Esophagus squamous epithelium (tissue), 5 donors: ENCODE results near the gene GMIP. TPM values are rescaled to one million over a fixed set of nuclear protein-coding genes. Genes with fewer than 3 reads are reported as not detected.

Experiments used
- DNase-seq: peaks from one replicate; lab custom pipeline; 2025; lab: John Stamatoyannopoulos, UW
- H3K27ac ChIP-seq, 4 donors: fragments of 200-600 bp; sonication (generic); one replicate each; pipeline ENCODE4 v1.5.1; 2016 to 2019; ENCODE audit warnings: mild to moderate bottlenecking in 1 of 4
- H3K27me3 ChIP-seq, 4 donors: fragments of 200-600 bp; sonication (generic); 1 replicate in 3 of 4; 2 replicates in 1 of 4; pipeline versions ENCODE4 v1.5.1 to v1.6.0; 2017 to 2021; ENCODE audit warnings: antibody characterized with exemption in 1 of 4
- H3K36me3 ChIP-seq, 3 donors: fragments of 200-600 bp; sonication (generic); one replicate each; pipeline ENCODE4 v1.5.1; 2016 to 2019
- H3K4me1 ChIP-seq, 3 donors: fragments of 200-600 bp; sonication (generic); one replicate each; pipeline ENCODE4 v1.5.1; 2017 to 2019
- H3K4me3 ChIP-seq, 4 donors: fragments of 200-600 bp; sonication (generic); 1 replicate in 3 of 4; 2 replicates in 1 of 4; pipeline ENCODE4 v1.5.1; 2016 to 2019; ENCODE audit warnings: mild to moderate bottlenecking in 2 of 4, moderate library complexity in 1 of 4
- H3K9me3 ChIP-seq, 3 donors: fragments of 200-600 bp; sonication (generic); one replicate each; pipeline ENCODE4 v1.5.1; 2016 to 2019
- POLR2A ChIP-seq, 4 donors: fragments of 450-650 bp; IDR thresholded peaks; one replicate each; pipeline ENCODE4 v1.6.1; 2017; ENCODE audit warnings: antibody characterized with exemption in 4 of 4, mild to moderate bottlenecking in 4 of 4, moderate library complexity in 3 of 4
- WGBS, 2 donors: methylation state at CpG; one replicate each; pipeline ENCODE4 v1.1.5; 2018; 5-methylcytosine and 5-hydroxymethylcytosine counted together
- intact Hi-C: fragments of 100-400 bp; cut with DNase I; formaldehyde crosslinking; loops from one replicate; pipeline ENCODE4 v1.15.0; 2022
- total RNA-seq, 4 donors: library from RNA; depleted of rRNA; stranded (reverse); fragments of >200 nt; gene quantifications; one replicate each; pipeline ENCODE4 v1.1.0, GENCODE V29; 2016
- TF ChIP-seq, protein P1 (sequence below), 6 experiments: fragments of 450-650 bp in 4 of 6; fragments of 200-600 bp in 2 of 6; sonication (generic) in 2 of 6; IDR thresholded peaks; one replicate each; pipeline ENCODE4 v1.5.1; 2016 to 2019; ENCODE audit warnings: antibody characterized with exemption in 6 of 6, mild to moderate bottlenecking in 4 of 6, moderate library complexity in 4 of 6
- donor health status: DM: yes; HTN: yes; CAD: no.

The GMIP gene
- total RNA-seq, 4 donors from 2014 or later: 7.0 to 22.8 (median 10.0) TPM

DNA sequence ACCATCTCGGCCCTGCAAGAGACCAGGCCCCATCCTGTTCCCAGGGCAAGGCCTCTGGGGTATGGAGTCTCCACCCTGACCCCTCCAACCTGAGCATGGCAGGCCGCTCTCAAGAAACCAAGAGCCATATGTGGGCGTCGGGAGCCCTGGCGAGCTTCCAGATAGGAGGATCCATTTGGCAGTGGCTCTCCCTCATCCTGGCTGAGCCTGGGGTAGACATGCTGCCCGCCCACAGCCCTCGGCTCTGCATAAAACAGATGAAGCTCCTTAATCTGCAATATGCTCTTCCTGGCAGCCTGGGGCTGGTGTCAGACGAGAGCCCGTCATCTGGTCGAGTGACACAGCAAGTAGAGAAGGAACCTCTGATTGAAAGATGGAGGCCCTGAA, 13.9 kb upstream of the GMIP start:
- no peak for DNase-seq
- no peak for TF ChIP-seq POLR2A (IDR thresholded peaks at IDR 0.05)
- TF ChIP-seq, protein P1, sequence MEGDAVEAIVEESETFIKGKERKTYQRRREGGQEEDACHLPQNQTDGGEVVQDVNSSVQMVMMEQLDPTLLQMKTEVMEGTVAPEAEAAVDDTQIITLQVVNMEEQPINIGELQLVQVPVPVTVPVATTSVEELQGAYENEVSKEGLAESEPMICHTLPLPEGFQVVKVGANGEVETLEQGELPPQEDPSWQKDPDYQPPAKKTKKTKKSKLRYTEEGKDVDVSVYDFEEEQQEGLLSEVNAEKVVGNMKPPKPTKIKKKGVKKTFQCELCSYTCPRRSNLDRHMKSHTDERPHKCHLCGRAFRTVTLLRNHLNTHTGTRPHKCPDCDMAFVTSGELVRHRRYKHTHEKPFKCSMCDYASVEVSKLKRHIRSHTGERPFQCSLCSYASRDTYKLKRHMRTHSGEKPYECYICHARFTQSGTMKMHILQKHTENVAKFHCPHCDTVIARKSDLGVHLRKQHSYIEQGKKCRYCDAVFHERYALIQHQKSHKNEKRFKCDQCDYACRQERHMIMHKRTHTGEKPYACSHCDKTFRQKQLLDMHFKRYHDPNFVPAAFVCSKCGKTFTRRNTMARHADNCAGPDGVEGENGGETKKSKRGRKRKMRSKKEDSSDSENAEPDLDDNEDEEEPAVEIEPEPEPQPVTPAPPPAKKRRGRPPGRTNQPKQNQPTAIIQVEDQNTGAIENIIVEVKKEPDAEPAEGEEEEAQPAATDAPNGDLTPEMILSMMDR (IDR thresholded peaks at IDR 0.05): no peak
- no peaks in the 10 kb centered on the region for H3K9me3 ChIP-seq
- H3K4me1 ChIP-seq: peaks cover 8 to 38% (median 25%) of the 10 kb centered on the region in 3 donors
- H3K4me3 ChIP-seq: no peak overlapping the region
- WGBS, 2 donors: 20 to 100% methylated on average over 2 to 3 of the region's 10 CpGs
- no peak overlapping the region for H3K27ac ChIP-seq
- no peaks in the 10 kb centered on the region for H3K27me3 ChIP-seq
- intact Hi-C loops: no loop called here
- H3K36me3 ChIP-seq: peaks cover 54 to 87% (median 71%) of the 10 kb centered on the region in 3 donors

DNA sequence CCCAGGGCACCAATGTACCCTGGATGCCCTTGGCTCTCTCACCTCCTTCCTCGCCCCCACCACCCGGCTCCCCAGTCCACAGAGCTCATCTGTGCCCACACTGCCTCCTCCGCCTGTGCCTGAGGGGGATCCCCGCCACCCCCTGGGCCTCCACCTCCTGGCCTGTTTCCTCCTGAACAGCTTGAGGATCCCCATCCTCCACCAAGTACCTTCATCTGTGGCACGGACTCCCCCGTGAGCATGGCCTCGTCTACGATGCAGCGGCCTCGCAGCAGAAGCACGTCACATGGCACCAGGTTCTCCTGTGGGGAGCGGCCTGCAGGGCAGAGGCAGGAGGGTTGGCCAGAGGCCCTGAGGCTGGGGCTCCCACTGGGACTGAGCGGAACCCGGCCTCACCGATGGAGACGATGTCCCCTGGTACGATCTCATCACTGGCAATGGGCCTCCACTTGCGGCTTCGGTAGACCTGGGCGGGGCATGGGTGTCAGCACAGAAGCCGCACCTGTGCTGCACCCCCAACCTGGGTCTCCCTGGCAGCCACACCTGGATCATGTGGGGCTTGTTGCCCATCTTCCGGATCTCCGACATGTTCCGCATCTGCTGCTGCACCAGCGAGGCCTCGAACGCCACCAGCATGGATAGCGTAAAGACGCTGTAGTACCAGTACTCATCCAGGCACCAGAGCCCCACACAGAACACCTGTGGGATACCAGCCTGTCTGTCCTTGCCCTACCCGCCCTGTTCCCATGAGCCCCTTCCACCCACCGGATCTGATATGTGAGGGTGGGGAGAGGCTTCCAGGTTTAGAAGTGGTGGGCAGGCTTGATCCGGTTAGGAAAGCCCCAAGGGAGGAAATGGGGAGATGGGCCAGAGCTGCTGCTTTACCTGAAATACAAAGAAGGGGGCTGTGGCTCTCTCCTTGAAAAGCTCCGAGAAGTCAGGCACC, 13.3 kb upstream of the GMIP start:
- H3K27me3 ChIP-seq: no peaks in the 10 kb centered on the region
- WGBS, 2 donors: 86 to 99% methylated on average over 11 to 14 of the region's 33 CpGs
- no peak overlapping the region for H3K27ac ChIP-seq
- TF ChIP-seq POLR2A (IDR thresholded peaks at IDR 0.05): no peak
- TF ChIP-seq, protein P1 (IDR thresholded peaks at IDR 0.05): no peak
- H3K9me3 ChIP-seq: no peaks in the 10 kb centered on the region
- peaks cover 1 to 32% (median 18%) of the 10 kb centered on the region in 3 donors for H3K4me1 ChIP-seq
- no peak overlapping the region for H3K4me3 ChIP-seq
- DNase-seq: no peak
- intact Hi-C loops: no loop called here
- H3K36me3 ChIP-seq: peaks cover 59 to 93% (median 73%) of the 10 kb centered on the region in 3 donors

DNA sequence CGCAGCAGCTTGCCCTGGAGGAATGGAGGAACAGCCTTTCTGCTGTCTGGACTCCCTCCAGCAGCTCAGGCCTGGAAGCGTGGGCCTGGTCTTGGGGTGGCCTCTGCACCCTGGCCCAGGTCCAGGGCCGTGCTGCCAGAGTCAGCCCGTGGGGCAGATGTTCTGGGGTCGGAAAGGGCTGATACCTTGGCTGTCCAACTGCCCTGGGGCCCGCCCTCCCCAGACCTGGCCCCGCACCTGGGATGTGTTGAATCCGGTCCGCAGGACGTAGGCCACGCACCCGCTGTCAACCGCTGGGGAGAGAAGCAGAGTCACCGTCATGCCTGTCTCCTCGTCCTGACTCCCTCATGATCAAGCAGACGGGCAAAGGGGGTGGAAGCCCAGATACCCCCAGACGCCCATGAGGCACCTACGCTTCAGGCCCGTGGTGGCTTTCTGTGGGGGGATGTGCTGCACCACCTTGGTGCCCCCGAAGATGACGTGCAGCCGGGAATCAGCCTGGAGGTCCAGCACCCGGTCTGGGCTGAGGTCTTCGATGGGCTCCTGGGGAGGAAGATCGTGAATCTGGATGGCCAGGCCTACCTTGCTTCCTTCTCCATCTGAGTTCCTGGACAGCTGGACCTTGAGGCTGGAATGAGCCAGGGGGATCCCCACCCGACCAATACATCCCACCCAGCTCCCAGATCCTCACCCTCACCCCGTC, 12.3 kb upstream of the GMIP start:
- no peak for DNase-seq
- H3K27ac ChIP-seq: no peak overlapping the region
- intact Hi-C loops: no loop called here
- peaks cover 0 to 22% (median 9%) of the 10 kb centered on the region in 3 donors for H3K4me1 ChIP-seq
- H3K4me3 ChIP-seq: no peak overlapping the region
- no peaks in the 10 kb centered on the region for H3K27me3 ChIP-seq
- no peaks in the 10 kb centered on the region for H3K9me3 ChIP-seq
- 95 to 97% methylated on average over 4 to 5 of the region's 27 CpGs for WGBS, 2 donors
- TF ChIP-seq POLR2A (IDR thresholded peaks at IDR 0.05): no peak
- TF ChIP-seq, protein P1 (IDR thresholded peaks at IDR 0.05): no peak
- H3K36me3 ChIP-seq: peaks cover 61 to 95% (median 82%) of the 10 kb centered on the region in 3 donors

DNA sequence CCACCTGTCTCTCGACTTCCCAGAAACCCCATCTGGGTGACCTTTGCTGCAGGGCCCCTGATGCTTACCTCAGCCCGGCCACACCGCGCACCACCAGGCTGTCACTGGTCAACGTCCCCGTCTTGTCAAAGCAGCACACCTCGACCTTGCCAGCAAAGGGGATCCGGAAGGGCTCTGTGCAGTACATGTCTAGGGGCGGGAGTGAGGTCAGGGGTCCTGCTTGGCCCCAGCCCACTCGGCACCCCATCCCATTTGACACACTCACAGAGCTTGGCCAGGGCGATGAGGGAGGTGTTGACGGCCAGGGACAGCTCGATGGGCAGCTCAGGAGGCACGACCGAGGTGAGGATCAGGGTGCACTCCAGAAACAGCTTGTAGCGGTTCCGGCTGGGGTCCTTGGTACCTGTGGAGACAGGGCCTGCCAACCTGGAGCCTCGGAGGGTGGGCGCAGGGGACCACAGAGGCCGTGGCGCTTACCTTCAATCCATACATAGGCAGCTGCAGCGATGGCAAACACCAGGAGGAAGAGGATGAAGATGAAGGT, 11.7 kb upstream of the GMIP start:
- no peak overlapping the region for H3K27ac ChIP-seq
- no peaks in the 10 kb centered on the region for H3K9me3 ChIP-seq
- TF ChIP-seq, protein P1 (IDR thresholded peaks at IDR 0.05): no peak
- TF ChIP-seq POLR2A (IDR thresholded peaks at IDR 0.05): no peak
- no peak overlapping the region for H3K4me3 ChIP-seq
- intact Hi-C loops: no loop called here
- no peaks in the 10 kb centered on the region for H3K27me3 ChIP-seq
- WGBS, 2 donors: 88 to 98% methylated on average over 10 to 11 of the region's 22 CpGs
- H3K36me3 ChIP-seq: peaks cover 61 to 100% (median 87%) of the 10 kb centered on the region in 3 donors
- H3K4me1 ChIP-seq: peaks cover 0 to 16% (median 7%) of the 10 kb centered on the region in 3 donors
- no peak for DNase-seq
